Measurements from ENCODE around the gene BPGM.

Gene BPGM

GRCh38 chr7:134648456-134648855, 1.8 kb downstream of the BPGM start:
- in situ Hi-C loops (cut with HindIII; ENCODE audit: low sequenced_read_pairs), result no loop called here
- DNase-seq (ENCODE audit: low read depth), result no peak
- no peak for TF ChIP-seq CTCF (IDR thresholded peaks at IDR 0.05; ENCODE audit: low read depth, low read length, missing control alignments)
- H3K4me3 ChIP-seq (ENCODE audit: low read depth, low read length), result no peak overlapping the region

GRCh38 chr7:134649226-134649775, 2.6 kb downstream of the BPGM start:
- DNase-seq (ENCODE audit: low read depth), result no peak
- in situ Hi-C loops (cut with HindIII; ENCODE audit: low sequenced_read_pairs), result no loop called here
- H3K4me3 ChIP-seq (ENCODE audit: low read depth, low read length), result no peak overlapping the region
- TF ChIP-seq CTCF (IDR thresholded peaks at IDR 0.05; ENCODE audit: low read depth, low read length, missing control alignments), result no peak

GRCh38 chr7:134651991-134652390, 5.3 kb downstream of the BPGM start:
- no peak overlapping the region for H3K4me3 ChIP-seq (ENCODE audit: low read depth, low read length)
- in situ Hi-C loops (cut with HindIII; ENCODE audit: low sequenced_read_pairs), result no loop called here
- DNase-seq (ENCODE audit: low read depth), result no peak
- TF ChIP-seq CTCF (IDR thresholded peaks at IDR 0.05; ENCODE audit: low read depth, low read length, missing control alignments), result no peak

GRCh38 chr7:134654104-134654775, 7.6 kb downstream of the BPGM start:
- TF ChIP-seq CTCF (IDR thresholded peaks at IDR 0.05; ENCODE audit: low read depth, low read length, missing control alignments), result no peak
- no peak overlapping the region for H3K4me3 ChIP-seq (ENCODE audit: low read depth, low read length)
- in situ Hi-C loops (cut with HindIII; ENCODE audit: low sequenced_read_pairs), result no loop called here
- DNase-seq (ENCODE audit: low read depth), result no peak

GRCh38 chr7:134657526-134657925, 10.9 kb downstream of the BPGM start:
- in situ Hi-C loops (cut with HindIII; ENCODE audit: low sequenced_read_pairs), result no loop called here
- no peak overlapping the region for H3K4me3 ChIP-seq (ENCODE audit: low read depth, low read length)
- no peak for DNase-seq (ENCODE audit: low read depth)
- no peak for TF ChIP-seq CTCF (IDR thresholded peaks at IDR 0.05; ENCODE audit: low read depth, low read length, missing control alignments)

- no peak for DNase-seq (ENCODE audit: low read depth)
- in situ Hi-C loops (cut with HindIII; ENCODE audit: low sequenced_read_pairs), result no loop called here
- TF ChIP-seq CTCF (IDR thresholded peaks at IDR 0.05; ENCODE audit: low read depth, low read length, missing control alignments), result no peak
- no peak overlapping the region for H3K4me3 ChIP-seq (ENCODE audit: low read depth, low read length)
Measured at GRCh38 chr7:134660242-134660785, 13.7 kb downstream of the BPGM start.

All from astrocyte of the cerebellum (primary cell).